Endothelial cell (in vitro differentiated cells): ENCODE results near the gene TRDMT1. TPM values are rescaled to one million over a fixed set of nuclear protein-coding genes. Genes with fewer than 3 reads are reported as not detected.

Experiments
- DNase-seq: peaks from one replicate; pipeline ENCODE4 v3.0.0; 2021; ENCODE audit warnings: low spot score
- H3K27ac Mint-ChIP-seq: one replicate; pipeline ENCODE4 v1.8.0; 2021; ENCODE audit warnings: mixed read lengths, inconsistent platforms; ENCODE audit not compliant: unreplicated experiment
- H3K27me3 Mint-ChIP-seq: one replicate; pipeline ENCODE4 v1.8.0; 2021; ENCODE audit warnings: mild to moderate bottlenecking, moderate library complexity, mixed read lengths, inconsistent platforms; ENCODE audit not compliant: unreplicated experiment
- H3K36me3 Mint-ChIP-seq: one replicate; pipeline ENCODE4 v1.8.0; 2021; ENCODE audit warnings: mild to moderate bottlenecking, low read depth, mixed read lengths, inconsistent platforms; ENCODE audit not compliant: unreplicated experiment
- H3K4me1 Mint-ChIP-seq: one replicate; pipeline ENCODE4 v1.8.0; 2021; ENCODE audit warnings: mild to moderate bottlenecking, mixed read lengths, inconsistent platforms; ENCODE audit not compliant: unreplicated experiment
- H3K4me3 Mint-ChIP-seq: one replicate; pipeline ENCODE4 v1.8.0; 2021; ENCODE audit warnings: mild to moderate bottlenecking, mixed read lengths, inconsistent platforms; ENCODE audit not compliant: unreplicated experiment
- H3K9me3 Mint-ChIP-seq: one replicate; pipeline ENCODE4 v1.8.0; 2021; ENCODE audit warnings: mixed read lengths, inconsistent platforms; ENCODE audit not compliant: unreplicated experiment
- CTCF ChIP-seq: fragments of 200-600 bp; sonication (generic); IDR thresholded peaks from one replicate; pipeline ENCODE4 v1.5.0; 2021; ENCODE audit warnings: antibody characterized with exemption; ENCODE audit not compliant: unreplicated experiment
- total RNA-seq: library from RNA; stranded (reverse); fragmentation: NEBNext Ultra II Directional; extraction: Animal tissue kit (Norgen Biotek cat#: 25700); gene quantifications from one replicate; pipeline ENCODE4 v1.2.1, GENCODE V29; 2021; ENCODE audit not compliant: unreplicated experiment

TRDMT1 gene
- total RNA-seq, 1 donor from 2014 or later = 17.7 TPM

- Mint-ChIP-seq H3K27ac (no peak overlapping the region), H3K4me3 (no peak overlapping the region), H3K9me3 (no peaks in the 10 kb centered on the region), H3K27me3 (no peaks in the 10 kb centered on the region), H3K36me3 (no peaks in the 10 kb centered on the region), H3K4me1 (no peaks in the 10 kb centered on the region)
- DNase-seq = no peak
- TF ChIP-seq CTCF = no peak
Observed at GRCh38 chr10:17113889-17114540, 87.5 kb downstream of the TRDMT1 start.

GRCh38 chr10:17113346-17113745 is 88.1 kb downstream of the TRDMT1 start:
- Mint-ChIP-seq H3K27ac (no peak overlapping the region), H3K27me3 (no peaks in the 10 kb centered on the region), H3K9me3 (no peaks in the 10 kb centered on the region), H3K36me3 (no peaks in the 10 kb centered on the region), H3K4me1 (no peaks in the 10 kb centered on the region), H3K4me3 (no peak overlapping the region)
- no peak for TF ChIP-seq CTCF
- DNase-seq = no peak

- no peak overlapping the region for H3K27ac Mint-ChIP-seq
- no peaks in the 10 kb centered on the region for H3K9me3 Mint-ChIP-seq
- no peak overlapping the region for H3K4me3 Mint-ChIP-seq
- H3K27me3 Mint-ChIP-seq = no peaks in the 10 kb centered on the region
- DNase-seq = no peak
- no peaks in the 10 kb centered on the region for H3K36me3 Mint-ChIP-seq
- no peak for TF ChIP-seq CTCF
- no peaks in the 10 kb centered on the region for H3K4me1 Mint-ChIP-seq
Observed at GRCh38 chr10:17112566-17112965, 88.9 kb downstream of the TRDMT1 start.

DNA sequence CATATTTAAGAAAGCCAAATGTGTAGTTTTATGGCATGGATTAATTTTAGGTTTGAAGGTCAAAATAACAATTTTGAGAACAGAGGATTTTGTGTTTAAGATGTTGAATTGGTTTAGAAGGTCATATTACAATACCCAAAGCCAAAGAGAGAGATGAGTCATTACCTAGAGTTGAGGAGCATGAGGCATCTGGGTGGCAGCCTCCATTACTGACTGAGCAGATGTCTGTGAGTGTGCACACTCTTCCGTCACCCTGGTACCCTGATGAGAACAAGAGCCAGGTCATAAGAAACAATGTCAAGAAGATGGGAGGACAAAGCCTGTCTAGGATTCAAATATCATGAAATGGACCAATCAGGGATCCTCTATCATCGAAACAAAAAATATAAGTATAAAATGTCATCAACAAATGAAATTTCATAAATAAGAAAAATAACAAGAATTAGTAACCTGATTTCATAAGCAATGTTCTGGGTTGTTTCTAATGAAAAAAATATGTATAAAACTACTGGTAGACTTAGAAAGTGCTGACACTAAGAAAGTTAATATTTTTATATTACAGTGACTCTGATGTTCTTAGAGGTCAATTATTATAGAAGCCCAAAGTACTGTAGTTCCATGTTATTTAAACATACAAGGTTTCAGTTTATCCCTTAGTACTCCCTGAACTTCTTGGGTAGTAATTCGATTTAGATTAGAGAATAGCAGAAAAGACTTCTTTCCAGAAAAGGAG is 91.8 kb downstream of the TRDMT1 start:
- Mint-ChIP-seq H3K27me3 (no peaks in the 10 kb centered on the region), H3K4me1 (no peaks in the 10 kb centered on the region), H3K9me3 (no peaks in the 10 kb centered on the region), H3K4me3 (no peak overlapping the region), H3K27ac (no peak overlapping the region), H3K36me3 (no peaks in the 10 kb centered on the region)
- DNase-seq = no peak
- TF ChIP-seq CTCF = no peak

- TF ChIP-seq CTCF = no peak
- no peaks in the 10 kb centered on the region for H3K9me3 Mint-ChIP-seq
- H3K27ac Mint-ChIP-seq = no peak overlapping the region
- H3K4me1 Mint-ChIP-seq = no peaks in the 10 kb centered on the region
- no peak overlapping the region for H3K4me3 Mint-ChIP-seq
- DNase-seq = no peak
- no peaks in the 10 kb centered on the region for H3K36me3 Mint-ChIP-seq
- H3K27me3 Mint-ChIP-seq = no peaks in the 10 kb centered on the region
Observed at GRCh38 chr10:17109046-17109445, 92.4 kb downstream of the TRDMT1 start.
